Liver (tissue), 9 donors: Measurements from ENCODE around the gene GPX4. TPM values are rescaled to one million over a fixed set of nuclear protein-coding genes. Genes with fewer than 3 reads are reported as not detected.

Source experiments
- DNase-seq: peaks from one replicate; pipeline ENCODE4 v3.0.0-alpha.2; 2017; ENCODE audit warnings: low spot score
- H3K27ac ChIP-seq, 2 donors: one replicate each; pipeline ENCODE4 v1.7.0; 2013; ENCODE audit warnings: inconsistent platforms in 2 of 2, low read length in 2 of 2, control low read depth in 1 of 2, low read depth in 1 of 2, mild to moderate bottlenecking in 1 of 2
- H3K27me3 ChIP-seq, 4 donors: one replicate each; pipeline versions ENCODE4 v1.6.1 to v1.7.0; 2013; ENCODE audit warnings: low read length in 3 of 4, inconsistent platforms in 1 of 4, mild to moderate bottlenecking in 1 of 4, moderate library complexity in 1 of 4; ENCODE audit not compliant: control insufficient read depth in 4 of 4, insufficient read depth in 4 of 4
- H3K36me3 ChIP-seq, 4 donors: one replicate each; pipeline versions ENCODE4 v1.6.1 to v1.7.0; 2013; ENCODE audit warnings: low read length in 3 of 4, mild to moderate bottlenecking in 3 of 4, low read depth in 1 of 4, moderate library complexity in 1 of 4; ENCODE audit not compliant: control insufficient read depth in 4 of 4, insufficient read depth in 3 of 4
- H3K4me1 ChIP-seq, 4 donors: one replicate each; pipeline versions ENCODE4 v1.6.1 to v1.7.0; 2013; ENCODE audit warnings: low read length in 3 of 4, mild to moderate bottlenecking in 3 of 4, moderate library complexity in 1 of 4; ENCODE audit not compliant: control insufficient read depth in 4 of 4, insufficient read depth in 4 of 4
- H3K4me3 ChIP-seq, 3 donors: one replicate each; pipeline versions ENCODE4 v1.6.1 to v1.7.0; 2013; ENCODE audit warnings: low read length in 3 of 3, control low read depth in 1 of 3, low read depth in 1 of 3, mild to moderate bottlenecking in 1 of 3
- H3K9ac ChIP-seq, 2 donors: one replicate each; pipeline ENCODE4 v1.7.0; 2013; ENCODE audit warnings: low read length in 2 of 2, mild to moderate bottlenecking in 2 of 2, moderate library complexity in 2 of 2, control low read depth in 1 of 2, low read depth in 1 of 2
- H3K9me3 ChIP-seq, 4 donors: one replicate each; pipeline versions ENCODE4 v1.6.1 to v1.7.0; 2013; ENCODE audit warnings: low read length in 3 of 4; ENCODE audit not compliant: control insufficient read depth in 4 of 4
- EGR1 ChIP-seq, 2 donors: IDR thresholded peaks; 2 replicates each; pipeline ENCODE4 v1.6.1; 2016 to 2018; ENCODE audit warnings: antibody characterized with exemption in 2 of 2, low read depth in 2 of 2
- FOXA2 ChIP-seq: IDR thresholded peaks from 2 replicates; pipeline ENCODE4 v1.6.1; 2016; ENCODE audit warnings: antibody characterized with exemption
- GABPA ChIP-seq, 2 donors: IDR thresholded peaks in 1 of 2; conservative IDR thresholded peaks in 1 of 2; 2 replicates each; pipeline ENCODE4 v1.6.1; 2016; ENCODE audit warnings: antibody characterized with exemption in 2 of 2, mild to moderate bottlenecking in 1 of 2, moderate library complexity in 1 of 2
- HNF4A ChIP-seq, 2 donors: conservative IDR thresholded peaks; 2 replicates each; pipeline ENCODE4 v1.6.1; 2016; ENCODE audit warnings: antibody characterized with exemption in 2 of 2, mild to moderate bottlenecking in 2 of 2
- HNF4G ChIP-seq: IDR thresholded peaks from 2 replicates; pipeline ENCODE4 v1.6.1; 2016; ENCODE audit warnings: antibody characterized with exemption
- NR2F2 ChIP-seq: IDR thresholded peaks from 2 replicates; pipeline ENCODE4 v1.6.1; 2016; ENCODE audit warnings: antibody characterized with exemption
- RAD21 ChIP-seq, 2 donors: IDR thresholded peaks; 2 replicates each; pipeline ENCODE4 v1.6.1; 2016; ENCODE audit warnings: antibody characterized with exemption in 2 of 2, mild to moderate bottlenecking in 2 of 2
- RXRA ChIP-seq, 2 donors: IDR thresholded peaks; 2 replicates each; pipeline ENCODE4 v1.6.1; 2017 to 2018; ENCODE audit warnings: antibody characterized with exemption in 2 of 2, mild to moderate bottlenecking in 1 of 2
- TAF1 ChIP-seq: conservative IDR thresholded peaks from 2 replicates; pipeline ENCODE4 v1.6.1; 2016; ENCODE audit warnings: antibody characterized with exemption, mild to moderate bottlenecking
- WGBS: extraction: QIAGEN DNeasy Blood & Tissue Kit; methylation state at CpG from one replicate; pipeline ENCODE4 v1.1.7; 2013; 5-methylcytosine and 5-hydroxymethylcytosine counted together
- polyA plus RNA-seq, 2 donors: library from polyadenylated mRNA; stranded (reverse) in 1 of 2; unstranded in 1 of 2; fragments of 200-250 nt in 1 of 2; fragments of >200 nt in 1 of 2; fragmentation: Nextera tagmentation in 1 of 2; extraction: Ambion mirVana in 1 of 2; gene quantifications; one replicate each; pipeline versions ENCODE4 v1.2.1 to v1.2.3, GENCODE V29; 2013 to 2015
- total RNA-seq, 2 donors: library from RNA; depleted of rRNA; stranded (reverse); fragments of >200 nt; gene quantifications; one replicate each; pipeline ENCODE4 v1.2.3, GENCODE V29; 2014
- TF ChIP-seq, protein P1 (sequence below): IDR thresholded peaks from 2 replicates; pipeline ENCODE4 v1.6.1; 2016; ENCODE audit warnings: antibody characterized with exemption
- TF ChIP-seq, protein P2 (sequence below): IDR thresholded peaks from 2 replicates; pipeline ENCODE4 v1.6.1; 2016; ENCODE audit warnings: antibody characterized with exemption
- TF ChIP-seq, protein P3 (sequence below): fragments of 150-350 bp; IDR thresholded peaks from 2 replicates; pipeline ENCODE4 v1.5.1; 2017; ENCODE audit warnings: improper control_type of control experiment, low read depth, low read length; ENCODE audit not compliant: missing input control
- donor health status: healthy.
- donor health status: healthy.
- donor health status: healthy.
- donor health status: healthy.
- donor health status: healthy.

GPX4 gene
- total and polyA plus RNA-seq, 4 donors, result 122 to 558 (median 298) TPM

DNA sequence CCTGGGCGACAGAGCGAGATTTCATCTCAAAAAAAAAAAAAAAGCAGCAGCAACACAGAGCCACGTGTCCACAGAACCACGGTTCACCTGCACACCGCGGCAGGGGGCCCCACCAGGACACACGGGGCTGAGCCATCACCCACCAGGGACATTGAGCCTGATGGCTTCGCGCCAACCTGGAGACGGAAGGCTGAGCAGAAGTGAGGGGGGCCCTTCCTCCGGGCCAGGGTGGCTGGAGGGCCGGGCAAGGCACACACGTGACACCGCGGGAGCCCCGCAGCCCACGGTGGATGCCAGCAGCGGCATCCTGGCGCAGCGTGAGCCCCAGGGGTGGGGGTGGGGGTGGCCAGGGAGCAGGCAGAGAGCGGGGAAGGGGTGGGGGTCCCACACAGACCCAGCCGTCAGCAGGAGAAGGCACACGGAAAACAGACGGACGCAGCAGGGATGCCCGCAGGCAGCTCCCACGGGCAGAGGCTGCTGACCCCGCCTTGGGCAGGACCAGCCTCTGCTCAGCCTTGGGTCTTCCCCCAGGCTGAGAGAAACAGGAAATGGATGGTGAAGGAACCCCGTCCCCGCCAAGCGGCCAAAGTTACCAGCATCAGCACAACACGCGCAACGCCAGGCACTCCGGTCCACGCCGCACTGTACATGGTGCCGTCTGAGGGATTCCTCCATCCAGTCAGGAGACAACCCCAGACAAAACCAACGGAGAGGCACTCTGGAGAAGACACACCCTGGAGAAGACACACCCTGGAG lies 36.7 kb downstream of the GPX4 start:
- no peak for DNase-seq
- no peak overlapping the region for H3K9ac ChIP-seq
- no peaks in the 10 kb centered on the region for H3K27me3 ChIP-seq
- no peaks in the 10 kb centered on the region for H3K4me1 ChIP-seq
- H3K36me3 ChIP-seq, result peaks cover 4 to 30% (median 11%) of the 10 kb centered on the region in 4 donors
- no peak overlapping the region for H3K4me3 ChIP-seq
- H3K9me3 ChIP-seq, result no peaks in the 10 kb centered on the region
- no peak for TF ChIP-seq EGR1 (IDR thresholded peaks at IDR 0.05; ENCODE audit: low read depth in 2 of 2)
- TF ChIP-seq TAF1, result no peak
- TF ChIP-seq HNF4G, result no peak
- no peak for TF ChIP-seq HNF4A (conservative IDR thresholded peaks at IDR 0.05)
- no peak for TF ChIP-seq RXRA (IDR thresholded peaks at IDR 0.05)
- TF ChIP-seq, protein P1, sequence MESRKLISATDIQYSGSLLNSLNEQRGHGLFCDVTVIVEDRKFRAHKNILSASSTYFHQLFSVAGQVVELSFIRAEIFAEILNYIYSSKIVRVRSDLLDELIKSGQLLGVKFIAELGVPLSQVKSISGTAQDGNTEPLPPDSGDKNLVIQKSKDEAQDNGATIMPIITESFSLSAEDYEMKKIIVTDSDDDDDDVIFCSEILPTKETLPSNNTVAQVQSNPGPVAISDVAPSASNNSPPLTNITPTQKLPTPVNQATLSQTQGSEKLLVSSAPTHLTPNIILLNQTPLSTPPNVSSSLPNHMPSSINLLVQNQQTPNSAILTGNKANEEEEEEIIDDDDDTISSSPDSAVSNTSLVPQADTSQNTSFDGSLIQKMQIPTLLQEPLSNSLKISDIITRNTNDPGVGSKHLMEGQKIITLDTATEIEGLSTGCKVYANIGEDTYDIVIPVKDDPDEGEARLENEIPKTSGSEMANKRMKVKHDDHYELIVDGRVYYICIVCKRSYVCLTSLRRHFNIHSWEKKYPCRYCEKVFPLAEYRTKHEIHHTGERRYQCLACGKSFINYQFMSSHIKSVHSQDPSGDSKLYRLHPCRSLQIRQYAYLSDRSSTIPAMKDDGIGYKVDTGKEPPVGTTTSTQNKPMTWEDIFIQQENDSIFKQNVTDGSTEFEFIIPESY, result no peak
- WGBS, result 95% methylated on average over 39 of the region's 39 CpGs
- H3K27ac ChIP-seq, result no peak overlapping the region

DNA sequence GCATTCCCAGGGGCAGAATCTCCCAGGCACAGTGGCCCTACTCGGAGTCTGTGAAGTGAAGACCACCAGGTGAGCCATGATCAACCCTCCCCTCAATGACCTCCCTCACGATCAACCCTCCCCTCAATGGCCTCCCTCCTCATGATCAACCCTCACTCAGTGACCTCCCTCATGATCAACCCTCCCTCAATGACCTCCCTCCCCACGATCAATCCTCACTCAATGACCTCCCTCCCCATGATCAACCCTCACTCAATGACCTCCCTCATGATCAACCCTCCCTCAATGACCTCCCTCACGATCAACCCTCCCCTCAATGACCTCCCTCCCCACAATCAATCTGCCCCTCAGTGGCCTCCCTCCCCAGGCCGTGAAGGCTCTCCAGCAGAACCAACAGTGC lies 38.1 kb downstream of the GPX4 start:
- Histone ChIP-seq H3K9ac (no peak overlapping the region), H3K36me3 (peaks cover 4 to 39% (median 14%) of the 10 kb centered on the region in 4 donors)
- WGBS, result 89% methylated on average over 5 of the region's 5 CpGs

DNA sequence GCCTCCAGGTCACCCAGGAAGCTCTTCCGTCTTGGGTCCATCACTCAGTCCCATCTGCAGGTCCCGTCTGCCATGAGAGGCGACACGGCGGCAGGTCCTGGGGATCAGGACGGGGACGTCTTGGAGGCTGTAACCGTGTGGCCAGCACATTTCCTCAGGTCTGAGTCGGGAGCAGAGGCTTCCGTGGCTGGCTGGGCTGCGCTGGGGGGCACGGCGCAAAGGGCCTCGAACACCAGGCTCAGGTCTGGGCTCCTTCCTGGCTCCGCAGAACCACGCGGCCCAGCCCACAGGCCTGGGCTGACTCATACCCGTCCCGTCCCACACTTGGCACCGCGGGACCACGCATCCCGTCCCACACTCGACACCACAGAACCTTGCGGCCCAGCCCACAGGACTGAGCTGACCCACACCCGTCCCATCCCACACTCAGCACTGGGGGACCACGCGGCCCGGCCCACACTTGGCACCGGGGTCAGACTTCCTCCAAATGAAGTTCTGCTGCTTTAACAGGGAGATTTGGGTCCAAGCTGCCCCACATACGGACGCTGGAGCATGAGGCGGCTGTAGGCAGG lies 40.1 kb downstream of the GPX4 start:
- Histone ChIP-seq H3K4me1 (no peaks in the 10 kb centered on the region), H3K9ac (no peak overlapping the region), H3K4me3 (no peak overlapping the region), H3K36me3 (peaks cover 4 to 40% (median 15%) of the 10 kb centered on the region in 4 donors), H3K9me3 (no peaks in the 10 kb centered on the region), H3K27ac (no peak overlapping the region), H3K27me3 (no peaks in the 10 kb centered on the region)
- TF ChIP-seq EGR1 (IDR thresholded peaks at IDR 0.05; ENCODE audit: low read depth in 2 of 2), result no peak
- TF ChIP-seq FOXA2, result no peak
- no peak for TF ChIP-seq RAD21 (IDR thresholded peaks at IDR 0.05)
- TF ChIP-seq, protein P2, sequence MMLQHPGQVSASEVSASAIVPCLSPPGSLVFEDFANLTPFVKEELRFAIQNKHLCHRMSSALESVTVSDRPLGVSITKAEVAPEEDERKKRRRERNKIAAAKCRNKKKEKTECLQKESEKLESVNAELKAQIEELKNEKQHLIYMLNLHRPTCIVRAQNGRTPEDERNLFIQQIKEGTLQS, result no peak
- WGBS, result 97% methylated on average over 33 of the region's 33 CpGs
- no peak for DNase-seq

More for the DNA sequence above, 38.1 kb downstream of the GPX4 start:
- DNase-seq, result no peak
- Histone ChIP-seq H3K4me1 (no peaks in the 10 kb centered on the region), H3K27me3 (no peaks in the 10 kb centered on the region), H3K27ac (no peak overlapping the region), H3K4me3 (no peak overlapping the region), H3K9me3 (no peaks in the 10 kb centered on the region)
- TF ChIP-seq NR2F2 (no peak), HNF4A (conservative IDR thresholded peaks at IDR 0.05) (no peak), GABPA (IDR thresholded peaks at IDR 0.05 in 1 of 2, conservative IDR thresholded peaks at IDR 0.05 in 1 of 2) (no peak), RXRA (IDR thresholded peaks at IDR 0.05) (no peak)
- TF ChIP-seq, protein P3, sequence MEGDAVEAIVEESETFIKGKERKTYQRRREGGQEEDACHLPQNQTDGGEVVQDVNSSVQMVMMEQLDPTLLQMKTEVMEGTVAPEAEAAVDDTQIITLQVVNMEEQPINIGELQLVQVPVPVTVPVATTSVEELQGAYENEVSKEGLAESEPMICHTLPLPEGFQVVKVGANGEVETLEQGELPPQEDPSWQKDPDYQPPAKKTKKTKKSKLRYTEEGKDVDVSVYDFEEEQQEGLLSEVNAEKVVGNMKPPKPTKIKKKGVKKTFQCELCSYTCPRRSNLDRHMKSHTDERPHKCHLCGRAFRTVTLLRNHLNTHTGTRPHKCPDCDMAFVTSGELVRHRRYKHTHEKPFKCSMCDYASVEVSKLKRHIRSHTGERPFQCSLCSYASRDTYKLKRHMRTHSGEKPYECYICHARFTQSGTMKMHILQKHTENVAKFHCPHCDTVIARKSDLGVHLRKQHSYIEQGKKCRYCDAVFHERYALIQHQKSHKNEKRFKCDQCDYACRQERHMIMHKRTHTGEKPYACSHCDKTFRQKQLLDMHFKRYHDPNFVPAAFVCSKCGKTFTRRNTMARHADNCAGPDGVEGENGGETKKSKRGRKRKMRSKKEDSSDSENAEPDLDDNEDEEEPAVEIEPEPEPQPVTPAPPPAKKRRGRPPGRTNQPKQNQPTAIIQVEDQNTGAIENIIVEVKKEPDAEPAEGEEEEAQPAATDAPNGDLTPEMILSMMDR, result no peak
